ENCODE data around the gene PPP1R13B. TPM values are rescaled to one million over a fixed set of nuclear protein-coding genes. Genes with fewer than 3 reads are reported as not detected.

The PPP1R13B gene
- total RNA-seq, 1 experiment from 2014 or later = 26.5 TPM

- ChIA-PET CTCF (interaction anchor here (0.5 to 0.6 kb wide), 2 partner anchors 17 to 364 kb away, joined by 3 read pairs; no protein-coding TSS in a partner anchor), POLR2A (ENCODE audit: unreplicated experiment) (interaction anchor here (0.6 kb wide), 1 partner anchor 148 kb away, joined by 3 read pairs; no protein-coding TSS in a partner anchor)
- Histone ChIP-seq H2AFZ (no peak overlapping the region), H3K27me3 (ENCODE audit: insufficient read depth, low read depth) (no peaks in the 10 kb centered on the region), H3K79me2 (ENCODE audit: low read depth) (peaks cover 30% of the 10 kb centered on the region), H3K36me3 (ENCODE audit: low read depth) (peaks cover 21% of the 10 kb centered on the region; the same call in 1 of the 2 replicates), H3K4me1 (replicated peaks; ENCODE audit: insufficient read depth) (peaks cover 19% of the 10 kb centered on the region), H3K9me3 (ENCODE audit: insufficient read depth, low read depth) (no peaks in the 10 kb centered on the region), H3K4me3 (no peak overlapping the region), H4K20me1 (ENCODE audit: insufficient read depth) (peaks cover 3% of the 10 kb centered on the region; the same call in 1 of the 2 replicates), H3K9me2 (ENCODE audit: insufficient read depth) (no peaks in the 10 kb centered on the region), H3K4me2 (no peak overlapping the region), H3K27ac (no peak overlapping the region), H3F3A (ENCODE audit: insufficient read depth, low read depth) (peaks cover 53% of the 10 kb centered on the region; the same call in 1 of the 2 replicates)
- BruUV-seq (replicated peaks) = no TSS peak
- intact Hi-C loops (cut with micrococcal nuclease; ENCODE audit: unreplicated experiment) = no loop called here
- no peak for TF ChIP-seq EZH2 (IDR thresholded peaks at IDR 0.05; ENCODE audit: low read depth)
- TF ChIP-seq CTCF (conservative IDR thresholded peaks at IDR 0.05) = no peak
- peak in 1 of 2 experiments; percentile 83 for DNase-seq
Measured at GRCh38 chr14:103711516-103712431, 135.6 kb downstream of the PPP1R13B start.

- DNase-seq = no peak
- BruUV-seq (replicated peaks) = no TSS peak
Measured at GRCh38 chr14:103710771-103711377, 136.5 kb downstream of the PPP1R13B start.

More at GRCh38 chr14:103710771-103711377, 136.5 kb downstream of the PPP1R13B start:
- no peak for TF ChIP-seq EZH2 (IDR thresholded peaks at IDR 0.05; ENCODE audit: low read depth)
- TF ChIP-seq CTCF (conservative IDR thresholded peaks at IDR 0.05) = no peak
- Histone ChIP-seq H3K27ac (no peak overlapping the region), H3K4me3 (no peak overlapping the region), H3K9me2 (ENCODE audit: insufficient read depth) (no peaks in the 10 kb centered on the region), H3K79me2 (ENCODE audit: low read depth) (peaks cover 24% of the 10 kb centered on the region), H3K4me1 (replicated peaks; ENCODE audit: insufficient read depth) (peaks cover 17% of the 10 kb centered on the region), H4K20me1 (ENCODE audit: insufficient read depth) (no peaks in the 10 kb centered on the region; the same call in 1 of the 2 replicates), H3F3A (ENCODE audit: insufficient read depth, low read depth) (peaks cover 60% of the 10 kb centered on the region; the same call in 1 of the 2 replicates), H3K4me2 (no peak overlapping the region), H2AFZ (no peak overlapping the region), H3K36me3 (ENCODE audit: low read depth) (peaks cover 21% of the 10 kb centered on the region; the same call in 1 of the 2 replicates), H3K9me3 (ENCODE audit: insufficient read depth, low read depth) (no peaks in the 10 kb centered on the region), H3K27me3 (ENCODE audit: insufficient read depth, low read depth) (no peaks in the 10 kb centered on the region)
- ChIA-PET CTCF (no interaction called here), POLR2A (ENCODE audit: unreplicated experiment) (no interaction called here)
- intact Hi-C loops (cut with micrococcal nuclease; ENCODE audit: unreplicated experiment) = no loop called here

Data from PC-9 (cell line).